HG03378 (cell line): Measurements from ENCODE around the gene SNAP25.

Source experiments
- ATAC-seq: cut with Tn5 transposase; IDR thresholded peaks from one replicate; pipeline ENCODE4 v1.9.1; 2021; ENCODE audit warnings: mild to moderate bottlenecking, moderate library complexity; ENCODE audit not compliant: unreplicated experiment

The SNAP25 gene

GRCh38 chr20:10218536-10219451 lies at the start of gene SNAP25:
Gene SNAP25, plus strand, starts transcription at chr20:10218830. Its CDS starts 56,662 bp downstream, at chr20:10275492.
- no peak for ATAC-seq

- no peak for ATAC-seq
Measured at GRCh38 chr20:10169752-10170151, 48.9 kb upstream of the SNAP25 start.

- ATAC-seq: no peak
Measured at GRCh38 chr20:10170261-10170660, 48.4 kb upstream of the SNAP25 start.

GRCh38 chr20:10171864-10172751 lies 46.5 kb upstream of the SNAP25 start:
- ATAC-seq: no peak

GRCh38 chr20:10172998-10173655 lies 45.5 kb upstream of the SNAP25 start:
- no peak for ATAC-seq

GRCh38 chr20:10174400-10174799 lies 44.2 kb upstream of the SNAP25 start:
- ATAC-seq: no peak

GRCh38 chr20:10177326-10177725 lies 41.3 kb upstream of the SNAP25 start:
- no peak for ATAC-seq

GRCh38 chr20:10178091-10178490 lies 40.5 kb upstream of the SNAP25 start:
- no peak for ATAC-seq

- no peak for ATAC-seq
Measured at GRCh38 chr20:10178727-10179313, 39.8 kb upstream of the SNAP25 start.

- ATAC-seq: no peak
Measured at GRCh38 chr20:10179574-10180298, 38.9 kb upstream of the SNAP25 start.

GRCh38 chr20:10180651-10181235 lies 37.9 kb upstream of the SNAP25 start:
- ATAC-seq: no peak

GRCh38 chr20:10185741-10186558 lies 32.7 kb upstream of the SNAP25 start:
- ATAC-seq: no peak

GRCh38 chr20:10190456-10190855 lies 28.2 kb upstream of the SNAP25 start:
- no peak for ATAC-seq

- ATAC-seq: no peak
Measured at GRCh38 chr20:10192171-10192570, 26.5 kb upstream of the SNAP25 start.

GRCh38 chr20:10194166-10194565 lies 24.5 kb upstream of the SNAP25 start:
- no peak for ATAC-seq

- no peak for ATAC-seq
Measured at GRCh38 chr20:10200330-10200729, 18.3 kb upstream of the SNAP25 start.

- ATAC-seq: no peak
Measured at GRCh38 chr20:10201321-10201870, 17.2 kb upstream of the SNAP25 start.

GRCh38 chr20:10209091-10209490 lies 9.5 kb upstream of the SNAP25 start:
- ATAC-seq: no peak

- ATAC-seq: no peak
Measured at GRCh38 chr20:10213526-10213925, 5.1 kb upstream of the SNAP25 start.
